Stomach (tissue), 4 donors: ENCODE measurements around the gene HCN1.

Experiments used
- POLR2A ChIP-seq, 4 donors: fragments of 450-650 bp; IDR thresholded peaks; one replicate each; pipeline ENCODE4 v1.6.1; 2016; ENCODE audit warnings: antibody characterized with exemption in 4 of 4, control low read depth in 2 of 4, mild to moderate bottlenecking in 1 of 4, moderate library complexity in 1 of 4
- TF ChIP-seq, protein P1 (sequence below), 7 experiments: fragments of 450-650 bp in 4 of 7; fragments of 200-600 bp in 3 of 7; sonication (generic) in 3 of 7; IDR thresholded peaks; one replicate each; pipeline ENCODE4 v1.5.1; 2016 to 2019; ENCODE audit warnings: antibody characterized with exemption in 7 of 7, control low read depth in 2 of 7, mild to moderate bottlenecking in 1 of 7

DNA sequence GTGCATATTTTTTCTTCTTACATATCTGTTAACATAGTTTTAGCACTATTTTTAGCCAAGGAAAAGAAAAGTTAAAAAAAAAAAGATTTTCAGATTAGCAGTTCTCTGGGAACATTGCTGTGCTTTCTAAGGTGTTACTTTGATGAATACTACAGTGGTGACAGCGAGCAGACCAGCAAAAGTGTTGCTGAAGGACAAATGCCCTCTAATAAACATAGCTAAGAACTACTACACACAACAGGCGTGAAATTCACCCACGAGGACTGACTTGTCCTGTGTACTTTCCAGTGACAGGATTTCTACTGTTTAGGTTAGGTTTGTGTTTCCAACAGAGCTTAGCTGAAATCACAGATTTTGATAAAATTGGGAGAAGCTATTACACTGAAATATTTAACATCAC, 153.8 kb downstream of the HCN1 start:
- TF ChIP-seq, protein P1, sequence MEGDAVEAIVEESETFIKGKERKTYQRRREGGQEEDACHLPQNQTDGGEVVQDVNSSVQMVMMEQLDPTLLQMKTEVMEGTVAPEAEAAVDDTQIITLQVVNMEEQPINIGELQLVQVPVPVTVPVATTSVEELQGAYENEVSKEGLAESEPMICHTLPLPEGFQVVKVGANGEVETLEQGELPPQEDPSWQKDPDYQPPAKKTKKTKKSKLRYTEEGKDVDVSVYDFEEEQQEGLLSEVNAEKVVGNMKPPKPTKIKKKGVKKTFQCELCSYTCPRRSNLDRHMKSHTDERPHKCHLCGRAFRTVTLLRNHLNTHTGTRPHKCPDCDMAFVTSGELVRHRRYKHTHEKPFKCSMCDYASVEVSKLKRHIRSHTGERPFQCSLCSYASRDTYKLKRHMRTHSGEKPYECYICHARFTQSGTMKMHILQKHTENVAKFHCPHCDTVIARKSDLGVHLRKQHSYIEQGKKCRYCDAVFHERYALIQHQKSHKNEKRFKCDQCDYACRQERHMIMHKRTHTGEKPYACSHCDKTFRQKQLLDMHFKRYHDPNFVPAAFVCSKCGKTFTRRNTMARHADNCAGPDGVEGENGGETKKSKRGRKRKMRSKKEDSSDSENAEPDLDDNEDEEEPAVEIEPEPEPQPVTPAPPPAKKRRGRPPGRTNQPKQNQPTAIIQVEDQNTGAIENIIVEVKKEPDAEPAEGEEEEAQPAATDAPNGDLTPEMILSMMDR (IDR thresholded peaks at IDR 0.05), result no peak
- TF ChIP-seq POLR2A (IDR thresholded peaks at IDR 0.05), result no peak
